Measurements from ENCODE around the gene HSP90AB1.

Gene HSP90AB1

DNA sequence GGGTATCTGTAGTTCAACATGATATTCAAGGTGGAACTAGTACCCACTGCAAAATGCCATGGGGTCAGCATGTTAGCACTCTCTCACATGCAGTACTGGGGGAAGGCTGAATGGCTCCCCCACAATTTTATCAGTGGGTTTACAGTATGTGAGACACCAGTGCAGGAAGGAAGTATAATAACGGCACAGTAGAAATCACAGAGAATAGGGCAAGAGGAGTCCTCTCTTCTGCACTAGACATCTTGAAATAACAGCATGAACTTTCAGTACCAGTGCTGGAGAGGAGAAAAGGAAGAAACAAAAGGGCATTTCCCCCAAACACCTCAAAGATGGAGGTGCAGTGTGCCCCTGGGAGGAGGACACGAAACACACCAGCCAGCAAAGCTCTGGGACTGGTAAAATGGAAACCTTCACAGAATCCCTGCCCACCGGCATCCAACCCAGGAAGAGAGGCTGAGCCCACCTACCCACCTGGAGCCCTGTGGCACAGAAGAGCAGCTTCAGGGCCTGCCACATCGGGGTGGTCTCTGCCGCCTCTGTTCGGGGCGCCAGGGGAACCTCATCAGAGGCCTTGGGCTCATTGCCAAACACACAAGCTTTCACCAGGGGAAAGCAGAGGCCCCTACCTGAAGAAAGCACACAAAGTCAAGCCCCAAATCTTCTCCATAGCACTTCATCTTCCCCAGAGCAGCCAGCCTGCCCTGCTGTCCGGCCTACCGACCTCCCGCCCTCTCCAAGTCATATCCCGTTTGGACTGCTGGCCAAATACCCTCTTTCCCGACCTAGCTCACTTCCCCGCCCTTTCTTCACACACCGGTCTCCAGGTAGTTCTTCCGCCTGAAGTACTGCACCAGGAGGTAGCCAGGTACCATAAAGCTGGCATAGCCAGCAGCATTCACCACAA lies 9.2 kb downstream of the HSP90AB1 start:
- no peak for DNase-seq (ENCODE audit: low spot score)

- no peak for DNase-seq (ENCODE audit: low spot score)
Observed at GRCh38 chr6:44256775-44257024, 9.8 kb downstream of the HSP90AB1 start.

GRCh38 chr6:44257025-44257752 lies 10.3 kb downstream of the HSP90AB1 start, which contains the start of gene SLC35B2:
Gene SLC35B2, minus strand, starts transcription at chr6:44257528. Its CDS starts 118 bp downstream, at chr6:44257410.
- DNase-seq (ENCODE audit: low spot score), result peak; percentile 90

GRCh38 chr6:44257753-44258324 lies 10.9 kb downstream of the HSP90AB1 start:
- DNase-seq (ENCODE audit: low spot score), result no peak

DNA sequence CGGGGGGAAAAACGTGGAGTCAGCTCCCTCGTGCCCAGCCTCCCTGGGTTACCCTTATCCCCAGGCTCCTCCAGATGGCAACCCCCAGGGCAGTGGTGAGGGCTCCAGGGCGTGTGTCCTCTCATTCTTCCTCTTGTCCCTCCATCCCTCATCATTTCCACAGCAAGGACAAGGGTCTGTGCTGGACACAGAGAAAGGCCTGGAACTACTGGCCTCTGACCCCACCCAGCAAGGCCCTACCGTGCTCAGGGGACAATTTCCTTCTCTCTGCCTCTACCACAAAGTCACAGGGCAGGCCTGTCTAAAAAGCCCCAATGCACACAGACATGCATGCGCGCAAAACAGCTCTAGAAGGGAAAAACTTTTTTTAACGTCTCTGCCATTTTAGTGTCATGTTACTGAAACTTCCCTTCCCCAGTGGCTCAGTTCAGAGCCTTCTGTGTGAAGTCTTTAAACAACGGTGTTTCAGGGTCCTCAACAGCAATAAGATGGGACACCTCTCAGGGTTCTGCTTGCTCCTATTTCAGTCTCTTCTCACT lies 11.5 kb downstream of the HSP90AB1 start:
- DNase-seq (ENCODE audit: low spot score), result no peak

- no peak for DNase-seq (ENCODE audit: low spot score)
Observed at GRCh38 chr6:44258921-44259320, 12.0 kb downstream of the HSP90AB1 start.

DNA sequence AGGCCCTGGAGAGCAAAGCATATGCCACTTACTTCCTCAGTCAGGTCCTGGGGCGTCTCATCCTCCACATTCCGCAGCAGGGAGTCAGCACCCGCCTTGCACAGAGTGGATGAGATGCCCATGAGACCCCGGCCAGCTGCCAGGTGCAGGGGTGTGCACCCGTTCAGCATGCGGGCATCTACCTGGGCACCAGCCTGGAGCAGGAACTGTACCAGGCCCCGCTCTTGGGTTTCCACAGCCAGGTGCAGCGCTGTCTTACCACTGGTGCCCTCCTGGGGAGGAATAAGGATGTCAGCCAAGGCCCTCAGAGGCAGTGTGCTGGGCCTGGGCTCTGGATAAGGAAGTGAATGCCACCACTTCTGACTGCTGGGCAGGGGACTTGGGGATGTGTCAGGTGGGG lies 13.1 kb downstream of the HSP90AB1 start:
- no peak for DNase-seq (ENCODE audit: low spot score)

DNA sequence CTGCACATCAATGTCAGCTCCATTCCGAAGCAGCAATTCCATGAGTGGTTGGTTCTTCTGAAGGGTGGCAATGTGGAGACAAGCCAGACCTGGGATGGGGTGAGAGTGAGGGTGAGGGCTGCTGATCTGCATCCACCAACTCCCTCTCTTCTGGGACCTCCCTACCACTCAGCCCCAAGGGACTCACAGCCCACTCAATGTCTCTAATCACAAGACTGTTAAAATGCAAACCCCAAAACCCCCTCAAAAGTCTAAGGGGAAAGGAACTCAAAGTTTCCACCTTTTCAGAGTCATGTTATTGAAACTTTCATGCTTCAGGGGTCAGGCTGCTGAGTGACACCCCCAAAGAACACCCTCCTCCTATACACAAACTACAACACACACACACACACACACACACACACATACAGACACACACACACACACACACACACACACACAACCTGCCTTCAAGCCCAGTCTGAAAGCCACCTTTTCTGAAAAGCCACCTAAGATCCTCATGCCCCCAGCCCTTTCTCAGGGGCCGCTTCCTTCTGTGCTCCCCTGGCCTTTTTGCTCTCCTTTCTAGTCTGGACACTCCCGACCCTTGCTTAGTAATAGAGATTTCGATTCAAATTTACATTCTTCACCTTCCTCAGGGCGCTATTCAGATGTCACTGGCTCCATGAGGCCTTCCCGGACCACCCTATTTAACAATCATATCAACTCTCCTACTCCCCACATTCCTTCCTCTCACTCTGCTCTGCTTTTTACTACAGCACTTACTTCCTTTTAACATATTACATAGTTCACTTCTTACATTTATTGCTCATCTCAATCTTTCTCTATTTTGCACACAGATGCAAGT lies 13.8 kb downstream of the HSP90AB1 start:
- no peak for DNase-seq (ENCODE audit: low spot score)

GRCh38 chr6:44261581-44261980 lies 14.7 kb downstream of the HSP90AB1 start:
- DNase-seq (ENCODE audit: low spot score), result no peak

GRCh38 chr6:44262467-44263353 lies 15.8 kb downstream of the HSP90AB1 start:
- DNase-seq (ENCODE audit: low spot score), result no peak

GRCh38 chr6:44263354-44264100 lies 16.6 kb downstream of the HSP90AB1 start:
- DNase-seq (ENCODE audit: low spot score), result no peak

DNA sequence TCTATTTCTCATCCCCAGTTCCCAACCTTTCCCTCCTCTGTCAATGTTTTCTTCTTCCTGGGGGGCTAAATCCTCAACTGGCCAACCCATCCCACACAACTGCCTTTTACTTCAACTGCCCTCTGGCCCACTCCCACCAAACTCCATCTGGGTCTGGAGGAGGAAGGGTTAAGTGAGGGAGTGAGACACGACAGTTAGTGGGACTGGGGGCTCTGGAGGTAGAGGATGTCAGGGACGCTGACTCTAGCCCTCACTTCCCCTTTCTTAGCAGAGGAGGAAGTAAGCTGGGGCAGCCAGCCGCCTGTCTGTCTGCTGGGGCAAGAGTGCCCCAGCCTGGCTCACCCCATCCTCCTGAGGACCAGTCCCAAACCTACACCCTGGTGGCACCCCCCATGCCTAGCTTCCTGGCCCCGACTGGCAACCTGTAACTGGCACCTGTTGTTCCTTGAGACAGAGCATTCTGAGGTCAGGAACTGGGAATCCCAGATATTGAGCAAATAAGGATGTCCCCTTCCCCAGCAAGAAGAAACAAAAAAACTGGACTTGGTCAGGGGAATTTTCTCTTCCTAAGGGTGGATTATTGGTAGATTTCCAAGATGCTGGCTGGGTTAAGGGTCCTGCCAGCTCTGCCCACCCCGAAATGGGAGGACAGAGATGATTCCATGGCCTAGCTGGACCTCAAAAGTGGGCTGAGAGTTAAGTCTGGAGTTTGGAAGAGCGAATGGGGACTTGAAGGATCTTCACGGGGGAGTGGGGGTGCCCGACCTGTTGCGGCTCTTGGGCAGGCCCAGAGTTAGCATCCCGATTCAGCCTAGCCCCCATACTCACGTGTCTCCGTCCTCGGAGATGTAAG lies 17.5 kb downstream of the HSP90AB1 start:
- no peak for DNase-seq (ENCODE audit: low spot score)

DNA sequence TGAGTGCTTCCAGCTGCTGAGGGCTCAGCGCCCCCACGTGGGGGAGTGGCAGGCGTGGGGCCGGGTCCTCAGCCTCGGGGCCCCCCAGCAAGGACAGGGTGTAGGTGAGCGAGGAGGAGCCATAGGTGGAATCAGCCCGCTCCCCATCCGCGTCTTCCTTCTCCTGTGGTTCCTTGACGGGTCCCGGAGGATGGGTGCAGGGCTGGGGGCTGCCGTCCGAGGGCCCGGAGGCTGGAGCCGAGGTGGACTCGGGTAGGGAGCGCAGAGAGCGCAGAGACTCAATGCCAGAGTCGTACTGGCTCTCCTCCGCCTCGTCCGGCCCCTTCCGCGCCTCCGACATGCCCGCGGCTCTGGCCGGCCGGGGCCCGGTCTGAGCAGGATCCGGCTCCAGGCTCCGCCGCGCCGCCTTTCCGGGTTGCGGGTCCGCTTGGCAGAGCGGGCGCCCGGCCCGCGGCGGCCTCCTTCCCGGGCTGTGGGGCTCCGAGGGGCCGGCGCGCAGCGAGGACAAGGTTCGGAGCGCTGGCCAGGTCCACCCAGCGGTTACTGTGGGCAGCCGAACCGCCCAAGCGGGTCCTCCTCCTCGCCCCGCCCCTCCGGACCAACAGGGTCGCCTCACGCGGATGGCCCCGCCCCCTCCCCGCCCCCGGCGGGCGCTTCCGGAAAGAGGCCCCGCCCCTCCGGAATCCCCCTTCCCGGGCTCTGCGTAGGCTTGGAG lies 18.3 kb downstream of the HSP90AB1 start, which contains the start of gene NFKBIE:
TSS of gene NFKBIE (minus strand) at position 545 of the 715 bp plus-strand sequence. CDS start at position 340, 205 bp downstream.
- peak; percentile 95 for DNase-seq (ENCODE audit: low spot score)

GRCh38 chr6:44265722-44266233 lies 18.9 kb downstream of the HSP90AB1 start:
- no peak for DNase-seq (ENCODE audit: low spot score)

DNA sequence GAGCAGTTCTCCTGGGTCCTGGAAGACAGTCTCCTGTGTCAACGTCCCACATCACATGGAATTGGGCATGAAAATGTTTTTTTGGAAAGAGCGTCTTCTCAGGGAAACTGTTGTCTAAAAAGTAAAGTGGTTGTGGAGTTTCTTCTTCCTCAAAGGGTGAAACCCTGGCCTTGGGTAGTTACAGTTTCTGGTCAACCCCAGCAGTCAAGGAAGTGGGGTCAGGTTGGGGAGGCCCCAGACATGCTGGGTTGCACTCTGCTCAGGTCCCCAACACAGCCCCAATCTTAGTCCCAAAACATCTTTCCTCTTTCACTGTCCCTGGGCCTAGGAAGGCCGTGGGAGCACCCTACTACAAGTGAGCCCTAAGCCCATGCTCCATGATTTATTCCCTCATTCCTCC lies 19.4 kb downstream of the HSP90AB1 start:
- DNase-seq (ENCODE audit: low spot score), result no peak

GRCh38 chr6:44267252-44267651 lies 20.4 kb downstream of the HSP90AB1 start:
- DNase-seq (ENCODE audit: low spot score), result no peak

DNA sequence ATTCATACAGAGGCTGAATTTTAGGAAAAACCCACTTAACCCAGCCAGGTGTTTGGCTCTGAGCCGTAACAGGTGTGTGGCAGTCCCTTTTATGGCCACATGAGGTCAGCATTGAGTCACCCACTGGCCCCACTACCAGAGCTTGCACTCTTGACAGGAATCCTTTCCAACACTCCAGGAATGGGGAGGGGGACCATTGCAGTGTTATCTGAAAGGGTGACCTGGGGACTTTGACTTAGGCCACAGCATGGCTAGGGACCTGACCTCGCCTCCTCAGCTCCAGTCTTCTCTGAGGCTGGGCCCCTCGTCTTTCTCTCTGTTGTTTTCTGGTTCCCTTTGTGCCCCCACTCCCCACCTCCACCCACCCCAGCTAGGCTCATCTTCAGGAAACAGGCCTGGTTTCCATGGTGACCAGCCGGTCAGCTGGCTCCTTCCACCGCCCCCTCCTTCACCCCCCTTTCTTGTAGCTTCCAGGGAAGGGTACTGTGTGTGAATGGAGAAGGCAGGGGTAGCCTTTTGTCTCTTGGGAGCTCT lies 21.3 kb downstream of the HSP90AB1 start:
- DNase-seq (ENCODE audit: low spot score), result peak; percentile 82
